ENCODE measurements around the gene TECTB. TPM values are rescaled to one million over a fixed set of nuclear protein-coding genes. Genes with fewer than 3 reads are reported as not detected.
A peak's percentile ranks its signal among the peaks of the same experiment; 100 is the strongest.

The TECTB gene
- not detected for total RNA-seq

- H3K27ac Mint-ChIP-seq: no peak within 1 kb of the TSS
- DNase-seq (ENCODE audit: low spot score): no peak
- no peak within 1 kb of the TSS for H3K4me3 Mint-ChIP-seq
- H3K9me3 Mint-ChIP-seq: peaks cover 4% of the 10 kb centered on the region
- H3K27me3 Mint-ChIP-seq: peaks cover 30 to 62% of the 10 kb centered on the region in 2 donors
- no peaks in the 10 kb centered on the region for H3K36me3 Mint-ChIP-seq
- ATAC-seq: no peak
- H3K4me1 Mint-ChIP-seq (ENCODE audit: low read depth in 2 of 2): no peaks in the 10 kb centered on the region
Observed at GRCh38 chr10:112283100-112283499, at the start of gene TECTB. TECTB (plus strand) TSS chr10:112283400; CDS start chr10:112283735, 335 bp downstream.

DNA sequence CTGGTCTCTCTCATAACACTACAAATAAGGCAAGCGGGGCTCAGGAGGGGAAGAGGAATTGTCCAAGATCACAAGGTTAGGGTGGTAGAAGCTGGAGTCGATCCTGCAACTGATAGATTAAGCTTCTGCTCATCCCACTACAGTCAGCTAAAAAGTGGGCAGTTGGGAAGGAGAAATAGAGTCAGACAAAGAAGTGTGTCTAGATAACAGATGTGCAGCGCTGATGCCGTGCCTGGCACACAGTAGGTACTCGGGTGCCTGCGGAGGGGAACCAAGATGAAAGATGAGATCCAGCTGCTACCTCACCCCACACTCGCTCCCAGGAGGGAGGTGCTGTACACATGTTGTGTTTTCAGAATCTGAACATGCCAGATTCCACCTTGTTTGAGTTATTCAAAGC, 48.1 kb upstream of the TECTB start:
- Mint-ChIP-seq H3K27ac (no peak overlapping the region), H3K4me1 (ENCODE audit: low read depth in 2 of 2) (no peaks in the 10 kb centered on the region), H3K36me3 (no peaks in the 10 kb centered on the region), H3K9me3 (no peaks in the 10 kb centered on the region), H3K4me3 (no peak overlapping the region), H3K27me3 (peaks cover 26 to 53% of the 10 kb centered on the region in 2 donors)
- no peak for DNase-seq (ENCODE audit: low spot score)
- no peak for ATAC-seq

GRCh38 chr10:112235920-112236319, 47.3 kb upstream of the TECTB start:
- no peaks in the 10 kb centered on the region for H3K4me1 Mint-ChIP-seq (ENCODE audit: low read depth in 2 of 2)
- H3K9me3 Mint-ChIP-seq: peaks cover 1% of the 10 kb centered on the region
- peaks cover 3% of the 10 kb centered on the region for H3K36me3 Mint-ChIP-seq
- ATAC-seq (no peak), DNase-seq (ENCODE audit: low spot score) (no peak)
- no peak overlapping the region for H3K4me3 Mint-ChIP-seq
- no peak overlapping the region for H3K27ac Mint-ChIP-seq
- H3K27me3 Mint-ChIP-seq: peaks cover 22 to 50% of the 10 kb centered on the region in 2 donors

DNA sequence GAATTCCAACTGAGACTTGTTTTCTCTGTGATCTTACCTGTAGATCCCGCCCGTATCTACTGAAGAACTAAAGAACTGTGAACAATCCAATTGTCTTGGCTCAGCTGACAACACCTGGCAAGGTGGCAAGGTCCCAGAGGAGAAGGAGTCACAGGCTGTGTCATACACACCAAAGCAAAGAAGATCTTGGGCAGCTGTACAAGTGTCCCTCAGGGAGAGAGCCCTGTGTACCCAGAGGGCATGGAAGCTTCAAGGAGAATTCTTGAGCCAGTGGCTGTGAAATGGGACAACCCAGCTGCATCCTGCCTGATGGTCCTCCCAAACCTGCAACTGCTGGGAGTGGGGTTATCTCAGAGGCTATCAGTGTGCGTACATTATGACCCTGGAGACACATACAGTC, 46.7 kb upstream of the TECTB start:
- DNase-seq (ENCODE audit: low spot score): no peak
- Mint-ChIP-seq H3K27me3 (peaks cover 17 to 50% of the 10 kb centered on the region in 2 donors), H3K27ac (no peak overlapping the region), H3K4me1 (ENCODE audit: low read depth in 2 of 2) (no peaks in the 10 kb centered on the region), H3K4me3 (no peak overlapping the region), H3K36me3 (peaks cover 8% of the 10 kb centered on the region), H3K9me3 (peaks cover 6% of the 10 kb centered on the region)
- ATAC-seq: no peak

DNA sequence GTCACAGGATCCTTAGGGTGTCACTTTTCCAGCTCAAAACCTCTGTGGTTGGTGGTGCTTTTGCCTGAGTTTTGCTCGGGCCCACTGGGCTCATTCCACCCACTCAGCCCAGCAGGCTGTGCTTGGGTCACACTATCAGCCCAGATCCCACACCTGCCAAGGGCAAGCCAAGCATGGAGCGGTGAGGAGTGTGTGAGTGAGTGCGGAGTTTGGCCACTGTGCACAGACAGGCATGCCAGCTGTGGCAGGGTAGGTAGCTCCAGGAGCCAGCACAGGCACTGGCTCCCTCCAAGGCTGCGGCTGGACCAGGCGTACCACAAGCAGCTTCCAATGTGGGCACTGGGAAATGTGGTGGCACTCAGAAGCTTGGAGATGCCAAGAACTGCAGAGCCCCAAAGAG, 43.9 kb upstream of the TECTB start:
- peaks cover 14 to 42% of the 10 kb centered on the region in 2 donors for H3K27me3 Mint-ChIP-seq
- DNase-seq (ENCODE audit: low spot score) (no peak), ATAC-seq (peak; percentile 12 to 35)
- H3K4me3 Mint-ChIP-seq: no peak overlapping the region
- peaks cover 8% of the 10 kb centered on the region for H3K36me3 Mint-ChIP-seq
- H3K27ac Mint-ChIP-seq: no peak overlapping the region
- peaks cover 6% of the 10 kb centered on the region for H3K9me3 Mint-ChIP-seq
- H3K4me1 Mint-ChIP-seq (ENCODE audit: low read depth in 2 of 2): no peaks in the 10 kb centered on the region

- Mint-ChIP-seq H3K27ac (no peak overlapping the region), H3K9me3 (peaks cover 6% of the 10 kb centered on the region), H3K27me3 (peaks cover 17 to 33% of the 10 kb centered on the region in 2 donors), H3K4me1 (ENCODE audit: low read depth in 2 of 2) (no peaks in the 10 kb centered on the region), H3K4me3 (no peak overlapping the region), H3K36me3 (peaks cover 8% of the 10 kb centered on the region)
- DNase-seq (ENCODE audit: low spot score) (no peak), ATAC-seq (no peak)
Observed at GRCh38 chr10:112240441-112240840, 42.8 kb upstream of the TECTB start.

DNA sequence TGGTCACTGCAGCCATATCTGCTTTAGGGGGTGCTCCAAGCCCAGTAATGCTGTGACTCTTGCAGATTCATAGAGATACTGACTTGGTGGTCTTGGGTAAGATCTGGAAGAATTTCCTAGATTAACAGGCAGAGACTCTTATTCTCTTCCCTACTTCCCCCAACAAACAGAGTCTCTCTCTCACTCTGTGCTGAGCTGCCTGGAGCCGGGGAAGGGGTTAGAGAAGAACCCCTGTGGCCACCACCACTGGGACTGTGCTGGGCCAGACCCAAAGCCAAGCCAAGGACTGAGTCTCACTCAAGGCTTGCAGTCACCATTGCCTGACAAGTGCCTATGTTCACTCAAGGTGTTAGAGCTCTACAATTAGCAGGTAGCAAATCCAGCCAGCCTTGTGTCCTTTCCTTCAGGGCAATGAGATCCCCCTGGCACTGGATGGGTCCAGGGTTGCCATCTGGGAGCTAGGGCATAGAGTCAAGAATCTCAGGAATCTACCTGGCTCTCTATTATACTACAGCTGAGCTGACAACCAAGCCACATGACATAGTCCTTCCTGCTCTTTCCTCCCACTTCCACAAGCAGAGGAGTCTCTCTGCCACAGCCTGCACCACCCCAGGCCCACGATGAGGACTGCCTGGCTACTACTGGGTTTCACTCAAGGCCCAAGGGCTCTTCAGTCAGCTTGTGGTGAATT, 41.4 kb upstream of the TECTB start:
- Mint-ChIP-seq H3K27me3 (peaks cover 19 to 33% of the 10 kb centered on the region in 2 donors), H3K9me3 (peaks cover 6% of the 10 kb centered on the region), H3K27ac (no peak overlapping the region), H3K36me3 (peaks cover 8% of the 10 kb centered on the region), H3K4me1 (ENCODE audit: low read depth in 2 of 2) (no peaks in the 10 kb centered on the region), H3K4me3 (no peak overlapping the region)
- DNase-seq (ENCODE audit: low spot score): no peak
- ATAC-seq: no peak

GRCh38 chr10:112242769-112243168, 40.4 kb upstream of the TECTB start:
- no peak overlapping the region for H3K4me3 Mint-ChIP-seq
- H3K4me1 Mint-ChIP-seq (ENCODE audit: low read depth in 2 of 2): no peaks in the 10 kb centered on the region
- no peak for DNase-seq (ENCODE audit: low spot score)
- H3K36me3 Mint-ChIP-seq: peaks cover 8% of the 10 kb centered on the region
- peaks cover 6% of the 10 kb centered on the region for H3K9me3 Mint-ChIP-seq
- H3K27me3 Mint-ChIP-seq: peaks cover 13 to 25% of the 10 kb centered on the region in 2 donors
- ATAC-seq: no peak
- no peak overlapping the region for H3K27ac Mint-ChIP-seq

GRCh38 chr10:112243713-112244112, 39.5 kb upstream of the TECTB start:
- no peaks in the 10 kb centered on the region for H3K4me1 Mint-ChIP-seq (ENCODE audit: low read depth in 2 of 2)
- H3K9me3 Mint-ChIP-seq: peaks cover 6% of the 10 kb centered on the region
- no peak overlapping the region for H3K4me3 Mint-ChIP-seq
- H3K27ac Mint-ChIP-seq: no peak overlapping the region
- H3K36me3 Mint-ChIP-seq: peaks cover 8% of the 10 kb centered on the region
- DNase-seq (ENCODE audit: low spot score) (no peak), ATAC-seq (no peak)
- peaks cover 10 to 16% of the 10 kb centered on the region in 2 donors for H3K27me3 Mint-ChIP-seq

DNA sequence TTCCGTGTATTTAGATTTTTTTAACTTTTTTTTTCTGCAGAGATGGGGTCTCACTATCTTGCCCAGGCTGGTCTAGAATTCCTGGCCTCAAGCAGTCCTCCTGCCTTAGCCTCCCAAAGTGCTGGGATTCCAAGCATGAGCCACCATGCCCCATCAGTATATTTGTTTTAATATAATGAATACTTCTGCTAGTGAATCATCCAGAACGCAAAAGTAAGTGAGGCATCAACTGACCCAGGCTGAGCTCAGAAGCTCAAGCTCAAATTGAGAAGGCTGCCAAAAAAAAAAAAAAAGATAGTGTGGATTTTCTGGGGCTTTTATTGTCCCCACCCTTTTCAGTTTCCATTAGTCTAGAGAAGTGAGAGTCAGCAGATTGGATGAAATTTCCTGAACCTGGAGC, 39.0 kb upstream of the TECTB start:
- Mint-ChIP-seq H3K36me3 (peaks cover 8% of the 10 kb centered on the region), H3K4me1 (ENCODE audit: low read depth in 2 of 2) (no peaks in the 10 kb centered on the region), H3K4me3 (no peak overlapping the region), H3K27me3 (peaks cover 10 to 16% of the 10 kb centered on the region in 2 donors), H3K9me3 (peaks cover 6% of the 10 kb centered on the region), H3K27ac (no peak overlapping the region)
- ATAC-seq (no peak), DNase-seq (ENCODE audit: low spot score) (no peak)

DNA sequence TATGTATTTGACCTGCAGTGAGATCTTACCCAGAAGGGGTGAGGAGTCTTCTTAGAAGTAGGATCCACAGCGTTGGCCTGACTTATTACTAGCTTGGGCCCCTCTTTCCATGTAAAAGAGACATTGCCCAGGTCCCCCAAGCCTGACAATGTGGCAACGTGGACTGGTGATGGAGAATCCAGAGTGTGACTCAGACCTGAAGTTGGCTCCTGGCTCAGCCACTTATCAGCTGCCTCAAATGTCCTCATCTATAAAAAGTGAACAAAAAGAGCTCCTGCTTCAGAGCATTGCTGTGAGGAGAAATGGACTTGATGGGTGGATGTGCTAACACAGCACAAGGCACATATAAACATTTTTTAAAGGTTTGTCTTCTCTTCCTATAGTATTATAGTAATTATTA, 35.4 kb upstream of the TECTB start:
- Mint-ChIP-seq H3K36me3 (peaks cover 5% of the 10 kb centered on the region), H3K27ac (no peak overlapping the region), H3K27me3 (peaks cover 6 to 8% of the 10 kb centered on the region in 2 donors), H3K4me1 (ENCODE audit: low read depth in 2 of 2) (no peaks in the 10 kb centered on the region), H3K4me3 (no peak overlapping the region), H3K9me3 (no peaks in the 10 kb centered on the region)
- ATAC-seq: no peak
- DNase-seq (ENCODE audit: low spot score): no peak

DNA sequence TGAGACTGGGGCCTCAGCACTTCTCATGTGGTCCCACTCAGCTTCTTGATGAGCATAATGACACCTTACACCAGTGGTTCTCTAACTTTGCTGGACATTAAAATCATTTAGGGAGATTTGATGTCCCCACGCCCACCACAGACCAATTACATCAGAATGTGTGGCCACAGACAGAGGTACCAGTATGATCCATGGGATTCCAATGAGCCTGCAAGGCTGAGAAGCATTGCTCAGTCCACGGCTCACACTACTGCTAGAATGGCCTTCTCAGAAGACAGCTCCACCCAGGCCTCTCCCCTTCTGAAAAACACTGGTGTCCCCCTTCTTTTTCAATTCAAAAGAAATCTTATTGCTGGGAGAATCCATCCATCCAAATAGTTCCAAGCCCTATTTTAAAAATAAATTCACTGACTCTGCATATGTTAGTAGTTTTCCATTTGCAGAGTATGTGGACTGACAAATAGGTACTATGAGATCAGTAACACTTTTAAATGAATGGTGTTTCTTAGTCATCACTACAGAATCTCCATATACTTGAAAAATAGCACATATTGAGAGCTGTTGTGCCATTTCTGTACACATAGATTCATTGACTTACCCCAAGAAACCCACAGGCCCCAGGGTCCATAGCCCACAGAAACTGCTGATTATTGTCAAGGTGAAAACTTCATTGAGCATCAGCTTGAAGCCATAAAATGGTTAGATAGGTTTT, 34.5 kb upstream of the TECTB start:
- Mint-ChIP-seq H3K9me3 (no peaks in the 10 kb centered on the region), H3K27me3 (peaks cover 0 to 5% of the 10 kb centered on the region in 2 donors), H3K4me1 (ENCODE audit: low read depth in 2 of 2) (no peaks in the 10 kb centered on the region), H3K4me3 (no peak overlapping the region), H3K27ac (no peak overlapping the region), H3K36me3 (peaks cover 5% of the 10 kb centered on the region)
- no peak for ATAC-seq
- no peak for DNase-seq (ENCODE audit: low spot score)

DNA sequence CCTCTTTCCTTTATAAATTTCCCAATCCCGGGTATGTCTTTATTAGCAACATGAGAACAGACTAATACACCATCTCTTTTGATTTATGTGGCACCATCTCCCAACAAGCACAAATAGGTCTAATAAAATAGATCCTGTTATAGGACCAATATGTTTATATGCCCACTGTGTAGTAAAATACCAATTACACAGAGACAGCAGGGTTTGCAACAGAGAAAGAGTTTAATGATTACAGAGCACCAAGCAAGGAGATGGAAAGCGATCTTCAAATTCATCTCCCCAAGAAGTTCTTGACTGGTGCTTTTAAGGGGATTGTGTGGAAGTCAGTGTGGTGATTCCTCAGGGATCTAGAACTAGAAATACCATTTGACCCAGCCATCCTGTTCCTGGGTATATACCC, 33.5 kb upstream of the TECTB start:
- peaks cover 5% of the 10 kb centered on the region for H3K36me3 Mint-ChIP-seq
- H3K4me1 Mint-ChIP-seq (ENCODE audit: low read depth in 2 of 2): no peaks in the 10 kb centered on the region
- no peak overlapping the region for H3K4me3 Mint-ChIP-seq
- ATAC-seq (no peak), DNase-seq (ENCODE audit: low spot score) (no peak)
- H3K9me3 Mint-ChIP-seq: no peaks in the 10 kb centered on the region
- H3K27me3 Mint-ChIP-seq: peaks cover 0 to 5% of the 10 kb centered on the region in 2 donors
- no peak overlapping the region for H3K27ac Mint-ChIP-seq

DNA sequence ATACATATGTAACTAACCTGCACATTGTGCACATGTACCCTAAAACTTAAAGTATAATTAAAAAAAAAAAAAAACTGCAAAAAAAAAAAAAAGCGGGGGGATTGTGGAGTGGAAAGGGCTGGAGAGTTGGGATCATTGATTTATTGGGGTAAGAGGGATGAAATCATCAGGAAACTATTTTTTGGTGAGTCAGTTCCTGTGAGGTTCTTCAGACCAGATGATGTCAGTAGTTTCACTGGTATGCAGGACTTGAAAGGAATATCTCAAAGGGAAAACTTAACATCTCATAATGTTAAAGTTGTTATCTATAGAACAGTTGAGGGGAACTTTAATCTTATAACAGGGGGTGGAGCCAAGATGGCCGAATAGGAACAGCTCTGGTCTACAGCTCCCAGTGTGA, 32.6 kb upstream of the TECTB start:
- H3K27ac Mint-ChIP-seq: no peak overlapping the region

More for the DNA sequence above, 32.6 kb upstream of the TECTB start:
- no peak overlapping the region for H3K4me3 Mint-ChIP-seq
- no peak for ATAC-seq
- no peaks in the 10 kb centered on the region for H3K4me1 Mint-ChIP-seq (ENCODE audit: low read depth in 2 of 2)
- peaks cover 0 to under 1% of the 10 kb centered on the region in 2 donors for H3K27me3 Mint-ChIP-seq
- H3K9me3 Mint-ChIP-seq: no peaks in the 10 kb centered on the region
- peaks cover 5% of the 10 kb centered on the region for H3K36me3 Mint-ChIP-seq
- no peak for DNase-seq (ENCODE audit: low spot score)
